Kidney (tissue), 14 donors: ENCODE data around the gene ATP6V0E1. TPM values are rescaled to one million over a fixed set of nuclear protein-coding genes. Genes with fewer than 3 reads are reported as not detected.

ENCODE experiments used
- DNase-seq, 5 donors: peaks; one replicate each; pipeline ENCODE4 v3.0.0-alpha.2; 2013 to 2020
- FAIRE-seq: peaks from 2 replicates; lab custom pipeline; 2012; peaks lifted over from hg19 to GRCh38; lab: Jason Lieb, UNC
- H3K27ac ChIP-seq, 2 donors: one replicate each; pipeline ENCODE4 v1.7.0; 2013; ENCODE audit warnings: low read depth in 2 of 2, low read length in 2 of 2, inconsistent platforms in 1 of 2
- H3K27me3 ChIP-seq: one replicate; pipeline ENCODE4 v1.7.1; 2013; ENCODE audit warnings: low read length, inconsistent platforms; ENCODE audit not compliant: control insufficient read depth, insufficient read depth
- H3K36me3 ChIP-seq, 3 donors: one replicate each; pipeline versions ENCODE4 v1.7.0 to v1.7.1; 2013; ENCODE audit warnings: low read length in 3 of 3, control low read depth in 1 of 3, inconsistent platforms in 1 of 3; ENCODE audit not compliant: insufficient read depth in 3 of 3, control insufficient read depth in 2 of 3
- H3K4me1 ChIP-seq, 3 donors: one replicate each; pipeline versions ENCODE4 v1.7.0 to v1.7.1; 2013; ENCODE audit warnings: low read length in 3 of 3, inconsistent platforms in 1 of 3, low read depth in 1 of 3; ENCODE audit not compliant: control insufficient read depth in 2 of 3, insufficient read depth in 2 of 3
- H3K4me3 ChIP-seq, 3 donors: one replicate each; pipeline versions ENCODE4 v1.7.0 to v1.8.1; 2013; ENCODE audit warnings: low read length in 3 of 3, control low read depth in 1 of 3, inconsistent platforms in 1 of 3
- H3K9ac ChIP-seq, 3 donors: one replicate each; pipeline versions ENCODE4 v1.7.0 to v1.7.1; 2013; ENCODE audit warnings: low read length in 3 of 3, control low read depth in 1 of 3, inconsistent platforms in 1 of 3
- H3K9me3 ChIP-seq, 3 donors: one replicate each; pipeline versions ENCODE4 v1.7.0 to v1.7.1; 2013; ENCODE audit warnings: low read length in 3 of 3, control low read depth in 1 of 3, inconsistent platforms in 1 of 3; ENCODE audit not compliant: control insufficient read depth in 2 of 3, insufficient read depth in 1 of 3
- intact Hi-C: fragments of 100-400 bp; cut with DNase I; formaldehyde crosslinking; loops from one replicate; pipeline ENCODE4 v1.11.1; 2022
- polyA plus RNA-seq: library from polyadenylated mRNA; stranded (reverse); fragments of 350-450 nt; fragmentation: Illumina TruSeq; extraction: RNeasy Lipid Tissue Mini Kit (QIAGEN cat#74804); gene quantifications from one replicate; pipeline ENCODE4 v1.2.3, GENCODE V29; 2014; ENCODE audit warnings: low read depth, low replicate concordance; ENCODE audit not compliant: insufficient read depth
- total RNA-seq: library from RNA; stranded (reverse); fragmentation: NEBNext Ultra II Directional; extraction: Animal tissue kit (Norgen Biotek cat#: 25700); gene quantifications from one replicate; pipeline ENCODE4 v1.2.1, GENCODE V29; 2021
- TF ChIP-seq, protein P1 (sequence below): IDR thresholded peaks from 3 replicates; pipeline ENCODE4 v1.5.1; 2012; ENCODE audit warnings: mild to moderate bottlenecking, moderate library complexity, borderline replicate concordance; ENCODE audit not compliant: insufficient read depth; ENCODE audit errors: extremely low read depth
- donor health status: control.
- donor health status: control.
- donor health status: control.
- donor health status: control.
- donor health status: control.
- donor health status: DM: yes; HTN: yes; CAD: no.
- donor health status: Normal renal cell carcinoma (clear cell type).

Gene ATP6V0E1
- total and polyA plus RNA-seq, 2 donors from 2014 or later = 352 to 804 TPM

DNA sequence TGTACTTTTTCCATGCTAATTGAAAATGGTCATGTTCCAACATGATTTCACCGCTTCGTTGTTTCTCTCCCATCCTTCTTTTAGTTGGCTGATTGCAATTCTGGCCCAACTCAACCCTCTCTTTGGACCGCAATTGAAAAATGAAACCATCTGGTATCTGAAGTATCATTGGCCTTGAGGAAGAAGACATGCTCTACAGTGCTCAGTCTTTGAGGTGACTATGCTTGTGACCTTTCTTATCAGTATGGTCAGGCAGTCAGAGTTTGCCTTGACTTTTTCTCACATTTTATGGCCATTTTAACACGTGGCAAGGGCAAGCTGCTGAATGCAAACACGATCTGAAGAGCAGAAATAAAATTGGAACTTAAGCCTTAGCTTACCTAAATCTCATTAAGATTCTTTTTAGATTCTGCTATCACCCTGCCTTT lies 36.6 kb downstream of the ATP6V0E1 start:
- no peaks in the 10 kb centered on the region for H3K27me3 ChIP-seq
- no peak overlapping the region for H3K27ac ChIP-seq
- DNase-seq (no peak), FAIRE-seq (no peak)
- no peak overlapping the region for H3K9ac ChIP-seq
- TF ChIP-seq, protein P1, sequence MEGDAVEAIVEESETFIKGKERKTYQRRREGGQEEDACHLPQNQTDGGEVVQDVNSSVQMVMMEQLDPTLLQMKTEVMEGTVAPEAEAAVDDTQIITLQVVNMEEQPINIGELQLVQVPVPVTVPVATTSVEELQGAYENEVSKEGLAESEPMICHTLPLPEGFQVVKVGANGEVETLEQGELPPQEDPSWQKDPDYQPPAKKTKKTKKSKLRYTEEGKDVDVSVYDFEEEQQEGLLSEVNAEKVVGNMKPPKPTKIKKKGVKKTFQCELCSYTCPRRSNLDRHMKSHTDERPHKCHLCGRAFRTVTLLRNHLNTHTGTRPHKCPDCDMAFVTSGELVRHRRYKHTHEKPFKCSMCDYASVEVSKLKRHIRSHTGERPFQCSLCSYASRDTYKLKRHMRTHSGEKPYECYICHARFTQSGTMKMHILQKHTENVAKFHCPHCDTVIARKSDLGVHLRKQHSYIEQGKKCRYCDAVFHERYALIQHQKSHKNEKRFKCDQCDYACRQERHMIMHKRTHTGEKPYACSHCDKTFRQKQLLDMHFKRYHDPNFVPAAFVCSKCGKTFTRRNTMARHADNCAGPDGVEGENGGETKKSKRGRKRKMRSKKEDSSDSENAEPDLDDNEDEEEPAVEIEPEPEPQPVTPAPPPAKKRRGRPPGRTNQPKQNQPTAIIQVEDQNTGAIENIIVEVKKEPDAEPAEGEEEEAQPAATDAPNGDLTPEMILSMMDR = no peak
- H3K4me1 ChIP-seq = peaks cover 0 to 8% (median 7%) of the 10 kb centered on the region in 3 donors
- intact Hi-C loops = no loop called here
- H3K9me3 ChIP-seq = no peaks in the 10 kb centered on the region
- no peak overlapping the region for H3K4me3 ChIP-seq
- H3K36me3 ChIP-seq = peaks cover 0 to 22% (median 2%) of the 10 kb centered on the region in 3 donors

- intact Hi-C loops = no loop called here
- no peak overlapping the region for H3K9ac ChIP-seq
- H3K9me3 ChIP-seq = no peaks in the 10 kb centered on the region
- peaks cover 0 to 6% (median 4%) of the 10 kb centered on the region in 3 donors for H3K4me1 ChIP-seq
- peaks cover 0 to 22% (median 2%) of the 10 kb centered on the region in 3 donors for H3K36me3 ChIP-seq
- TF ChIP-seq, protein P1 = no peak
- DNase-seq (no peak), FAIRE-seq (no peak)
- no peaks in the 10 kb centered on the region for H3K27me3 ChIP-seq
- H3K27ac ChIP-seq = no peak overlapping the region
- H3K4me3 ChIP-seq = no peak overlapping the region
These were observed 37.1 kb downstream of the ATP6V0E1 start for GRCh38 chr5:173020643-173021042.

- intact Hi-C loops = no loop called here
- no peak overlapping the region for H3K4me3 ChIP-seq
- DNase-seq (no peak), FAIRE-seq (no peak)
- peaks cover 3 to 21% (median 19%) of the 10 kb centered on the region in 3 donors for H3K4me1 ChIP-seq
- no peak overlapping the region for H3K27ac ChIP-seq
- H3K9ac ChIP-seq = no peak overlapping the region
- TF ChIP-seq, protein P1 = no peak
- H3K27me3 ChIP-seq = no peaks in the 10 kb centered on the region
- no peaks in the 10 kb centered on the region for H3K9me3 ChIP-seq
- peaks cover 0 to 10% (median 2%) of the 10 kb centered on the region in 3 donors for H3K36me3 ChIP-seq
These were observed 42.1 kb downstream of the ATP6V0E1 start for GRCh38 chr5:173025651-173026050.

GRCh38 chr5:173027905-173028304 lies 44.3 kb downstream of the ATP6V0E1 start:
- peaks cover 3 to 21% (median 19%) of the 10 kb centered on the region in 3 donors for H3K4me1 ChIP-seq
- FAIRE-seq (no peak), DNase-seq (no peak)
- H3K27me3 ChIP-seq = no peaks in the 10 kb centered on the region
- TF ChIP-seq, protein P1 = no peak
- H3K4me3 ChIP-seq = no peak overlapping the region
- intact Hi-C loops = no loop called here
- H3K36me3 ChIP-seq = peaks cover 0 to 4% (median 0%) of the 10 kb centered on the region in 3 donors
- H3K9me3 ChIP-seq = no peaks in the 10 kb centered on the region
- no peak overlapping the region for H3K9ac ChIP-seq
- peak overlapping the region in 1 of 2 donors; percentile 73 for H3K27ac ChIP-seq
